Stimulated activated CD4-positive, alpha-beta T cell treated with anti-CD3 and anti-CD28 coated beads, Interleukin-2, amount 100 ng/mL, for 4 hours (primary cell): Measurements from ENCODE around the gene CSNK1D.
"Not testable (repeated sequence)": the region's sequence is repeated elsewhere in the genome, so short reads cannot be mapped to it uniquely, and the experiment has no call there.

Experiments
- DNase-seq: peaks from one replicate; pipeline ENCODE4 v3.0.0-alpha.2; 2020; ENCODE audit warnings: low read depth

CSNK1D gene

GRCh38 chr17:82274134-82275020, 877 bp upstream of the CSNK1D start:
- no peak for DNase-seq

GRCh38 chr17:82272495-82273326, 789 bp downstream of the CSNK1D start:
- DNase-seq, result peak; percentile 20

- no peak for DNase-seq
Measured at GRCh38 chr17:82271401-82271800, 2.1 kb downstream of the CSNK1D start.

- DNase-seq, result no peak
Measured at GRCh38 chr17:82270651-82271050, 2.8 kb downstream of the CSNK1D start.

- no peak for DNase-seq
Measured at GRCh38 chr17:82269882-82270500, 3.5 kb downstream of the CSNK1D start.

- no peak for DNase-seq
Measured at GRCh38 chr17:82269138-82269881, 4.2 kb downstream of the CSNK1D start.

- DNase-seq, result no peak
Measured at GRCh38 chr17:82267575-82268379, 5.7 kb downstream of the CSNK1D start.

- DNase-seq, result no peak
Measured at GRCh38 chr17:82266142-82266541, 7.4 kb downstream of the CSNK1D start.

GRCh38 chr17:82263641-82264040, 9.9 kb downstream of the CSNK1D start:
- DNase-seq, result no peak

- no peak for DNase-seq
Measured at GRCh38 chr17:82262344-82262743, 11.2 kb downstream of the CSNK1D start.

GRCh38 chr17:82259972-82260961, 13.2 kb downstream of the CSNK1D start:
- not testable (repeated sequence) for DNase-seq

GRCh38 chr17:82258555-82258954, 14.9 kb downstream of the CSNK1D start:
- no peak for DNase-seq

- DNase-seq, result peak; percentile 52
Measured at GRCh38 chr17:82257473-82257872, 16.0 kb downstream of the CSNK1D start.

GRCh38 chr17:82256242-82256885, 17.1 kb downstream of the CSNK1D start:
- no peak for DNase-seq

- DNase-seq, result no peak
Measured at GRCh38 chr17:82255402-82255972, 18.0 kb downstream of the CSNK1D start.

GRCh38 chr17:82254746-82255145, 18.8 kb downstream of the CSNK1D start:
- DNase-seq, result not testable (repeated sequence)

- DNase-seq, result not testable (repeated sequence)
Measured at GRCh38 chr17:82254096-82254495, 19.4 kb downstream of the CSNK1D start.

- DNase-seq, result no peak
Measured at GRCh38 chr17:82253179-82253544, 20.3 kb downstream of the CSNK1D start.
